Activated CD8-positive, alpha-beta T cell treated with anti-CD3 and anti-CD28 coated beads for 36 hours (primary cell): ENCODE data around the gene KSR2. TPM values are rescaled to one million over a fixed set of nuclear protein-coding genes. Genes with fewer than 3 reads are reported as not detected.

Experiments used
- ATAC-seq: fragments of 200-7000 bp; cut with Tn5 transposase; one replicate; pipeline ENCODE4 v1.10.0; 2021; ENCODE audit warnings: mild to moderate bottlenecking, moderate library complexity
- CTCF ChIA-PET: fragments of 350-600 bp; sonication (Branson Sonifier 250); formaldehyde crosslinking; loops from one replicate; lab custom pipeline; 2021; ENCODE audit warnings: antibody characterized with exemption; lab: Charles Lee
- POLR2A ChIA-PET: fragments of 350-600 bp; sonication (Branson Sonifier 250); formaldehyde crosslinking; loops from one replicate; lab custom pipeline; 2021; ENCODE audit warnings: antibody characterized with exemption; lab: Charles Lee
- DNase-seq: peaks from one replicate; pipeline ENCODE4 v3.0.0-alpha.2; 2020
- H3K27ac Mint-ChIP-seq: one replicate; pipeline ENCODE4 v1.8.0; 2021; ENCODE audit warnings: mild to moderate bottlenecking, mixed read lengths
- H3K27me3 Mint-ChIP-seq: one replicate; pipeline ENCODE4 v1.8.0; 2021; ENCODE audit warnings: mixed read lengths
- H3K36me3 Mint-ChIP-seq: one replicate; pipeline ENCODE4 v1.8.0; 2021; ENCODE audit warnings: low read depth, mixed read lengths
- H3K4me1 Mint-ChIP-seq: one replicate; pipeline ENCODE4 v1.8.0; 2021; ENCODE audit warnings: low read depth, mixed read lengths
- H3K4me3 Mint-ChIP-seq: one replicate; pipeline ENCODE4 v1.8.0; 2021; ENCODE audit warnings: mild to moderate bottlenecking, moderate library complexity, mixed read lengths
- H3K9me3 Mint-ChIP-seq: one replicate; pipeline ENCODE4 v1.8.0; 2021; ENCODE audit warnings: mixed read lengths
- intact Hi-C: fragments of 100-400 bp; cut with micrococcal nuclease; formaldehyde crosslinking; loops from one replicate; pipeline ENCODE4 v1.10.0; 2022
- total RNA-seq, 2 experiments: library from RNA; stranded (reverse); gene quantifications; one replicate each; pipeline ENCODE4 v1.2.3, GENCODE V29; 2021
- TF ChIP-seq, protein P1 (sequence below): fragments of 200-600 bp; IDR thresholded peaks from one replicate; pipeline ENCODE4 v1.8.0; 2022; ENCODE audit warnings: antibody characterized with exemption, mild to moderate bottlenecking

KSR2 gene
- total RNA-seq, 2 experiments from 2014 or later: 0.02 TPM; not detected in 1

DNA sequence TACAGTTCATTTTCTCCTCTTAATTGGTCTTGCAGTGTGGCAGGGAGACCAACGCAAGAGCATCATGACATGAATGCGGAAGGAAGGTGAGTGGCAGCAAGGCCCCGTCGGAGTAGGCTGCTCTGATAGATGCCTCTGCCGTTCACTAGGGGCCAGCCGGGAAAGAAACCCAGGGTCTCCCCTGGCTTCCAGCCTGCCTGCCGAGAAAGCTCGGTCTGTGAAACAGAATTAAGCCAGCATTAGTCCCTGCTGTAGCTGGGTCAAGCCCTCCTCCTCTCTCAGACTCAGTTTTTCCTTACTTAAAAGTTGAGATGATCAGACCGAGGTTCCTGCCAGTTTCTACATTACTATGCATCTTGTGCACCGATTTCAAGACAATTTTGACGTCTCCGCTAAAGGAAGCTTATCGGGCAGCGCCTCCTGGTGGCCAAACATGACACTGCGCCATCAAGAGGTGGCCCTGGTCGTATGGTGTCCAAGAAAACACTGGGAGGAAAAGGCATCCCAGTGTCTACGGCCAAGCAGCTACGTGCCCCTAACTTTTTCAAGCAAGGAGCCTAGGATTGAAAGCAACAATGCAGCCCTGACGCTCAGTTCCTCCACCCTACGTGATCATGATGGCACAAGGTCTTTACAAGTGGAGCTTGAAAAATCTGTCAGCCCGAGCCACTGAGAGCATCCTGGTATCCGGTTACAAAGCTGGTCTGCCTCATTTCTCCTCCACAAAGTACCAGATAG lies 131.6 kb downstream of the KSR2 start:
- H3K36me3 Mint-ChIP-seq: no peaks in the 10 kb centered on the region
- DNase-seq: peak; percentile 88
- intact Hi-C loops: loop anchor here (2.0 to 10.0 kb wide), 4 partner anchors 252 to 625 kb away; no protein-coding TSS in a partner anchor
- ChIA-PET CTCF (interaction anchor here (0.6 to 4.1 kb wide), 36 partner anchors 8 to 626 kb away, joined by 3 to 58 read pairs (median 4); no protein-coding TSS in a partner anchor), POLR2A (no interaction called here)
- H3K4me3 Mint-ChIP-seq: no peak overlapping the region
- H3K27ac Mint-ChIP-seq: no peak overlapping the region
- no peaks in the 10 kb centered on the region for H3K4me1 Mint-ChIP-seq
- peaks cover 16% of the 10 kb centered on the region for H3K27me3 Mint-ChIP-seq
- H3K9me3 Mint-ChIP-seq: no peaks in the 10 kb centered on the region
- ATAC-seq: peak; percentile 77
- TF ChIP-seq, protein P1, sequence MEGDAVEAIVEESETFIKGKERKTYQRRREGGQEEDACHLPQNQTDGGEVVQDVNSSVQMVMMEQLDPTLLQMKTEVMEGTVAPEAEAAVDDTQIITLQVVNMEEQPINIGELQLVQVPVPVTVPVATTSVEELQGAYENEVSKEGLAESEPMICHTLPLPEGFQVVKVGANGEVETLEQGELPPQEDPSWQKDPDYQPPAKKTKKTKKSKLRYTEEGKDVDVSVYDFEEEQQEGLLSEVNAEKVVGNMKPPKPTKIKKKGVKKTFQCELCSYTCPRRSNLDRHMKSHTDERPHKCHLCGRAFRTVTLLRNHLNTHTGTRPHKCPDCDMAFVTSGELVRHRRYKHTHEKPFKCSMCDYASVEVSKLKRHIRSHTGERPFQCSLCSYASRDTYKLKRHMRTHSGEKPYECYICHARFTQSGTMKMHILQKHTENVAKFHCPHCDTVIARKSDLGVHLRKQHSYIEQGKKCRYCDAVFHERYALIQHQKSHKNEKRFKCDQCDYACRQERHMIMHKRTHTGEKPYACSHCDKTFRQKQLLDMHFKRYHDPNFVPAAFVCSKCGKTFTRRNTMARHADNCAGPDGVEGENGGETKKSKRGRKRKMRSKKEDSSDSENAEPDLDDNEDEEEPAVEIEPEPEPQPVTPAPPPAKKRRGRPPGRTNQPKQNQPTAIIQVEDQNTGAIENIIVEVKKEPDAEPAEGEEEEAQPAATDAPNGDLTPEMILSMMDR: peak; percentile 94

DNA sequence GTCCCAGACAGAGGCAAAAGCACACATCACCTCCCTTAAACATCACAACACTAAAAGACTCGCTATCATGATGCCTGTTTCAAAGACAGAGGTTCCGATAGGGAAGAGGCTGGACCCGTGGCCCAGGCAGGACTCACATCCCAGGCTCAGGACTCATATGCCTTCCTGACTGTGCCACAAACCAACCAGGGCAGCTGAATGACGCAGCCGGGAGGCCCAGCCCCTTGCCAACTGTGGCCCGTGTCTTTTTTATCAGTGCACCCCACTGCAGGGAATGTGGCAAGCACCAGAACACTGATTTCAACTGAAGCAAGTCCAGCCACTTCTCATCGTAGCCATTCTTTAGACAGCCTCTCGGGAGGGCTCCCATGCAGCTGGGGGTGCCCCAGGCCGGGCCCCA lies 132.3 kb downstream of the KSR2 start:
- ATAC-seq (no peak), DNase-seq (no peak)
- intact Hi-C loops: loop anchor here (2.0 to 10.0 kb wide), 4 partner anchors 252 to 624 kb away; no protein-coding TSS in a partner anchor
- H3K4me1 Mint-ChIP-seq: no peaks in the 10 kb centered on the region
- TF ChIP-seq, protein P1: no peak
- H3K9me3 Mint-ChIP-seq: no peaks in the 10 kb centered on the region
- ChIA-PET CTCF (interaction anchor here (0.6 to 4.1 kb wide), 24 partner anchors 8 to 625 kb away, joined by 3 to 58 read pairs (median 4); no protein-coding TSS in a partner anchor), POLR2A (interaction anchor here (0.6 kb wide), 1 partner anchor 19 kb away, joined by 3 read pairs; no protein-coding TSS in a partner anchor)
- H3K27ac Mint-ChIP-seq: no peak overlapping the region
- H3K27me3 Mint-ChIP-seq: peaks cover 13% of the 10 kb centered on the region
- no peak overlapping the region for H3K4me3 Mint-ChIP-seq
- H3K36me3 Mint-ChIP-seq: no peaks in the 10 kb centered on the region

DNA sequence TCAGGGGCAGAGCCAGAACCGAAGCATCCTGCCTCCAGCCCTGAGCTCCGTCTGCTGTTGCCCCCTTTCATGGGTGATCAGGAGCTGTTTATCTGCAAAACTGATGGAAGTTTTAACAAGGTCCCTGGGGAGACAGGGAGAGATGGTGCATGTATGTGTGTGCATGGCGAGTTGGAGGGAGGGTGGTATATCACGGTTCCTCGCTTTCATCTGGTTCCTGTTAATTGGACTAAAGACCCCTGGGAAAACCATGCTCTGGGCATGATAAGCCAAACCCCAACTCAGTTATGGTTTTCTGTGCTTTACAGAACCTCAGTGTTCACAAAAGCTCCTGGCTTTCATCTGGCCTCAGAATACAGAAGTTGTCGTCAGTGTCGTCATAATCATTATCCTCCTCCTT lies 133.6 kb downstream of the KSR2 start:
- no peak for DNase-seq
- POLR2A ChIA-PET: no interaction called here
- Mint-ChIP-seq H3K4me1 (no peaks in the 10 kb centered on the region), H3K4me3 (no peak overlapping the region), H3K27ac (no peak overlapping the region), H3K9me3 (no peaks in the 10 kb centered on the region), H3K27me3 (peaks cover 13% of the 10 kb centered on the region), H3K36me3 (no peaks in the 10 kb centered on the region)
- ATAC-seq: no peak
- CTCF ChIA-PET: interaction anchor here (0.9 to 1.4 kb wide), 3 partner anchors 9 to 468 kb away, joined by 3 to 5 read pairs (median 3); no protein-coding TSS in a partner anchor
- intact Hi-C loops: loop anchor here (5.0 to 10.0 kb wide), 3 partner anchors 250 to 623 kb away; no protein-coding TSS in a partner anchor
- TF ChIP-seq, protein P1: no peak

DNA sequence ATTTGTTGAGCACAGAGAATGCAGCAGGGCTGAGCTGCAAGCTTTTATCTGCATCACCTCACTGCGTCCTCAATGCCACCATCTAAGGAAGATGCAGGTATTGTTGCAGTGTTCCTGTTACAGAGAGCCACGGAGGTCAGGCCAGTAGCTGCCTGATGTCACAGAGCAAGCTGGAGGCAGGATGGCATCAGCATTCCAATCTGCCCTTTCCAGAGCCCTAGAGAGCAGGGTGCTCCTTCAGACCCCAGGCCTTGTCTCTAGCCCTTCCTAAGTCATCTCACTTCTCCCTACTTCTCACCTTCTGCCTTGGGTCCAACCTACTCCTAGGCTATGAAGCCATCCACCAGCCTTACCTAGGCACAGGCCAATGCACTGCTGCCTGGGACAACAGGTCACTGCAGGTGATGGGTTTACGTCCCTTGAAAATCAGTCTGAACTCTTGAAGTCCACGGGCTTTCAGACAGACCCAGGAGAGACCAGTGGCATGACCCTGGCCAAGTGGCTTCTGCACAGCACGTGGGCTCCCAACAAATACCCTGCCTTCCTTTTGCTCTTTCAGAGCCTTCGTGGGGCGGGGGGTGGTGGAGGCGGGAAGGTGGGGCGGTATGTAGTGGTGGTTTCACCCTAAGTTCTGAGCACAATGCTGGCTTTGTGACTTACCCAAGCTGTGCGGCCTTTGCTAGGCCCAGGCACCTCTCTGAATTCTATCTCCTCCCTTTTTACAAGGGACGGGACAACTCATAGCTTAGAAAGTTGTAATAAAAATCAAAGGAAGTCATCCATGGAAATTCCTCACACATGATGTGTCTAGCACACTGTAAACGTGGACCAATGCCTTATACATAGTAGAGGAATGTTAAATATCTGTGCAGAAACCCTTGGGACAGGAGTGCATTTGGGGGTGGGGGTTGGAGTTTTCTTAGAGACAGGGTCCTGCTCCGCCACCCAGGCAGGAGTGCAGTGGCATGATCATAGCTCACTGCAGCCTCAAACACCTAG lies 136.0 kb downstream of the KSR2 start:
- Mint-ChIP-seq H3K9me3 (peaks cover 10% of the 10 kb centered on the region), H3K27me3 (peaks cover 10% of the 10 kb centered on the region), H3K4me1 (no peaks in the 10 kb centered on the region), H3K27ac (no peak overlapping the region), H3K4me3 (no peak overlapping the region), H3K36me3 (no peaks in the 10 kb centered on the region)
- TF ChIP-seq, protein P1: no peak
- DNase-seq: no peak
- ATAC-seq: no peak
- POLR2A ChIA-PET: no interaction called here
- intact Hi-C loops: loop anchor here (10.0 kb wide), 1 partner anchor 248 kb away; no protein-coding TSS in a partner anchor
- CTCF ChIA-PET: interaction anchor here (2.7 kb wide), 1 partner anchor 465 kb away, joined by 10 read pairs; no protein-coding TSS in a partner anchor
